ENCODE measurements around the gene COCH.

COCH gene

GRCh38 chr14:30868736-30869135 is 5.6 kb upstream of the COCH start:
- H3K27me3 Mint-ChIP-seq, result peaks cover 33% of the 10 kb centered on the region
- peaks cover 7% of the 10 kb centered on the region for H3K4me1 Mint-ChIP-seq
- H3K4me3 Mint-ChIP-seq, result no peak overlapping the region
- H3K36me3 Mint-ChIP-seq, result no peaks in the 10 kb centered on the region
- no peak overlapping the region for H3K27ac Mint-ChIP-seq
- H3K9me3 Mint-ChIP-seq, result no peaks in the 10 kb centered on the region

- Mint-ChIP-seq H3K36me3 (no peaks in the 10 kb centered on the region), H3K4me1 (peaks cover 8% of the 10 kb centered on the region), H3K27me3 (peaks cover 31% of the 10 kb centered on the region), H3K9me3 (no peaks in the 10 kb centered on the region), H3K4me3 (no peak overlapping the region), H3K27ac (no peak overlapping the region)
Measured at GRCh38 chr14:30869551-30870155, 4.7 kb upstream of the COCH start.

- Mint-ChIP-seq H3K36me3 (no peaks in the 10 kb centered on the region), H3K27me3 (peaks cover 42% of the 10 kb centered on the region), H3K27ac (no peak overlapping the region), H3K4me3 (no peak overlapping the region), H3K9me3 (no peaks in the 10 kb centered on the region), H3K4me1 (peaks cover 12% of the 10 kb centered on the region)
Measured at GRCh38 chr14:30872602-30873001, 1.8 kb upstream of the COCH start.

GRCh38 chr14:30873308-30874119 is 845 bp upstream of the COCH start:
- Mint-ChIP-seq H3K36me3 (no peaks in the 10 kb centered on the region), H3K4me1 (peaks cover 12% of the 10 kb centered on the region), H3K9me3 (no peaks in the 10 kb centered on the region), H3K27ac (no peak overlapping the region), H3K27me3 (peaks cover 44% of the 10 kb centered on the region), H3K4me3 (peak overlapping the region; percentile 63)

GRCh38 chr14:30874999-30875787 is 834 bp downstream of the COCH start:
- Mint-ChIP-seq H3K4me3 (peak overlapping the region; percentile 83), H3K27ac (no peak overlapping the region), H3K27me3 (peaks cover 39% of the 10 kb centered on the region), H3K4me1 (peaks cover 12% of the 10 kb centered on the region), H3K36me3 (no peaks in the 10 kb centered on the region), H3K9me3 (no peaks in the 10 kb centered on the region)

DNA sequence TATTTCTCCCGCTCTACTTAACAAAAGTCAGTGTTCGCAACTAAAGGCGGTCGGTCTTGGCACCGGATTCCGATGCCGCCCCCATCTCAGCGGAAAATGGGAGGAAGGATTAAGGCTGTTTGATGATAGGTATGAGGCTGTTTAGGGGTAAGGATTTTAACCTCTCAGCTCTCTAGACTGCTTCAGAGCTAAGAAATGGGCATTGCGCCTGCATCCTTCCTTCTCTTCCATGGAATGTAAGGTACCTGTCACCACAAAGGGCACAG is 1.4 kb downstream of the COCH start:
- H3K9me3 Mint-ChIP-seq, result no peaks in the 10 kb centered on the region
- H3K27me3 Mint-ChIP-seq, result peaks cover 37% of the 10 kb centered on the region
- no peaks in the 10 kb centered on the region for H3K36me3 Mint-ChIP-seq
- H3K4me3 Mint-ChIP-seq, result peak overlapping the region; percentile 83
- peaks cover 12% of the 10 kb centered on the region for H3K4me1 Mint-ChIP-seq
- no peak overlapping the region for H3K27ac Mint-ChIP-seq

DNA sequence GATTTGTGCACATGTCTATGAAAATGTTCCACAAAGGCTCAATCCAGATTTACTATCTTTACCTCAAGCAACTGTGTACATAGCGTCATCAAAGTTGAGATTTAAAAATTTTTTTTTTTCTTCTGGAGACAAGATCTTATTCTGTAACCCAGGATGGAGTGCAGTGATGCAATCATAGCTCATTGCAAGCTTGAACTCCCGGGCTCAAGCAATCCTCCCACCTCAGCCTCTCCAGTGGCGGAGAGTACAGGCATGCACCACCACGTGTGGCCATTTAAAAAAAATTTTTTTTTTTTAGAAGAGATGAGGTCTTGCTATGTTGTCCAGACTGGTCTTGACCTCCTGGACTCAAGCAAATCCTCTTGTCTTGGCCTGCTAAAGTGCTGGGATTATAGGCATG is 2.3 kb downstream of the COCH start:
- no peak overlapping the region for H3K4me3 Mint-ChIP-seq
- H3K27me3 Mint-ChIP-seq, result peaks cover 31% of the 10 kb centered on the region
- no peak overlapping the region for H3K27ac Mint-ChIP-seq
- H3K9me3 Mint-ChIP-seq, result no peaks in the 10 kb centered on the region
- peaks cover 12% of the 10 kb centered on the region for H3K4me1 Mint-ChIP-seq
- no peaks in the 10 kb centered on the region for H3K36me3 Mint-ChIP-seq

GRCh38 chr14:30882431-30882830 is 8.1 kb downstream of the COCH start:
- Mint-ChIP-seq H3K36me3 (no peaks in the 10 kb centered on the region), H3K27ac (no peak overlapping the region), H3K27me3 (peaks cover 5% of the 10 kb centered on the region), H3K9me3 (no peaks in the 10 kb centered on the region), H3K4me1 (peaks cover under 1% of the 10 kb centered on the region), H3K4me3 (no peak overlapping the region)

- Mint-ChIP-seq H3K4me3 (no peak overlapping the region), H3K9me3 (no peaks in the 10 kb centered on the region), H3K4me1 (peaks cover 4% of the 10 kb centered on the region), H3K27me3 (peaks cover 1% of the 10 kb centered on the region), H3K27ac (no peak overlapping the region), H3K36me3 (no peaks in the 10 kb centered on the region)
Measured at GRCh38 chr14:30883508-30884294, 9.3 kb downstream of the COCH start.

DNA sequence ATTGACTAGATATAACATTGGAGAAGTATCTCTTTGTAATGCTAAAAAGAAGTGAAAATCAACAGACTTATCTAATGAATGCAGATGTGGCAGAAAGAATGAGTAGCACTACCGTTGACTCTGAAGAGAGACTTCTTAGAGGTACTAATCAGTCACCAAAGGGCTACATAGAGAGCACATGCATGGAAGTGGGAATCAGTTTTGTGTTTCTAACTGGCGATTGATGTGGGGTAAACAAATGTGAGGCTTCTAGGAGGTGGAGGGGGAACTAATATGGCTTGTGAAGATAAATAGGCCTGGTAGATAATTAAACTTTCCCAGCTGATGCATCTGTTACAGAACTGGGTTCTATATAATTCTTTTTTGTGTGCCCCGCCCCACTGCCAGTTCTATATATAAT is 10.5 kb downstream of the COCH start:
- Mint-ChIP-seq H3K27ac (peak overlapping the region; percentile 81), H3K4me1 (peaks cover 4% of the 10 kb centered on the region), H3K36me3 (no peaks in the 10 kb centered on the region), H3K27me3 (peaks cover under 1% of the 10 kb centered on the region), H3K9me3 (no peaks in the 10 kb centered on the region), H3K4me3 (no peak overlapping the region)

- peaks cover 4% of the 10 kb centered on the region for H3K4me1 Mint-ChIP-seq
- H3K27me3 Mint-ChIP-seq, result no peaks in the 10 kb centered on the region
Measured at GRCh38 chr14:30885840-30886740, 11.7 kb downstream of the COCH start.

DNA sequence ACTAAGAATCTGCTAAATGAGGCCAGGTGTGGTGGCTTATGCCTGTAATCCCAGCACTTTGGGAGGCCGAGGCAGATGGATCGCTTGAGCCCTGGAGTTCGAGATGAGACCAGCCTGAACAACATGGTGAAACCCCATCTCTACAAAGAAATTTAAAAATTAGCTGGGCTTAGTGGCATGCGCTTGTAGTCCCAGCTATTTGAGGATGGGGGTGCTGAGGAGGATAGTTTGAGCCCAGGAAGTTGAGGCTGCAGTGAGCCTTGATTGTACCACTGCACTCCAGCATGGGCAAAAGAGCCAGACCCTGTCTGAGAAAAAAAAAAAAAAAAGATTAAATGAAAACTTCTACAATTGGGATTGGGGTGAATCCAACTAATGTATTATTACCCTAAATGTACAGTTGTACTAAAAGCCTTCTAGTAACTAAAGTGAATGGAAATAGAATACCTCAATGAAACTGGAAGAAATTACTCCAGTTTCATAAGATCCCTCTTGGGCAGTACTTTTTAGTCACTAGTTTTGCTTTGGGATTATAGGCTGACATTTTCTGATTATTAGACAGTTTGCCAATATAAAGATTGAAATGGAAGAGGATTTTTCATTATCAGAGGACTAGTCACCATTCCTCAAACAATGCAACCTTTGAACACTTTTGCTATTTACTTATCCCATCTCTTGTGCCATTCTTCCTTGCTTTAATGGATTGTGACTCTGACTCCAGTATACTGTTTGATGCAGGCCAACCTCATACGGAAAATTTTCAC is 14.3 kb downstream of the COCH start:
- no peaks in the 10 kb centered on the region for H3K9me3 Mint-ChIP-seq
- no peak overlapping the region for H3K4me3 Mint-ChIP-seq
- H3K4me1 Mint-ChIP-seq, result peaks cover 4% of the 10 kb centered on the region
- no peaks in the 10 kb centered on the region for H3K27me3 Mint-ChIP-seq
- H3K27ac Mint-ChIP-seq, result no peak overlapping the region
- H3K36me3 Mint-ChIP-seq, result no peaks in the 10 kb centered on the region

More at GRCh38 chr14:30885840-30886740, 11.7 kb downstream of the COCH start:
- no peaks in the 10 kb centered on the region for H3K36me3 Mint-ChIP-seq
- no peak overlapping the region for H3K4me3 Mint-ChIP-seq
- no peak overlapping the region for H3K27ac Mint-ChIP-seq
- no peaks in the 10 kb centered on the region for H3K9me3 Mint-ChIP-seq

- Mint-ChIP-seq H3K36me3 (no peaks in the 10 kb centered on the region), H3K27me3 (no peaks in the 10 kb centered on the region), H3K27ac (peak overlapping the region; percentile 4), H3K4me1 (peaks cover 4% of the 10 kb centered on the region), H3K9me3 (no peaks in the 10 kb centered on the region), H3K4me3 (no peak overlapping the region)
Measured at GRCh38 chr14:30889244-30889594, 14.9 kb downstream of the COCH start.

DNA sequence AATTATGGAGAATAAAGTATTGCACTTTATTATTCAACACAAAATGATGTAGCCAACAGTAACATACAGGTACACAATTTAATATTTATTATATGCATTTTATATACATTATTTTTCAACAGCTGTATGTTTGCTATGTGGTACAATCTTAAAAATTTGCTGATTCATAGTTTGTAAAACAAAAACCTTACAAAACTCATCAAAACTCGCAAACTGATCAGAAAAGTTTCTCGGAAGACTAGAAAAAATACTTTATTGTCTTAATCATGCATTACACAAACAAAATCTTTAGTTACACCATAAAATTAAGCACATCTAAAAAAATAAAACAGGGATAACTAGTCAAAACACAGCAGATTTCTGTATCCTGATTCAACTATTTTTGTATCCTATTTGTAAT is 19.5 kb downstream of the COCH start:
- Mint-ChIP-seq H3K36me3 (peaks cover 12% of the 10 kb centered on the region), H3K4me3 (no peak overlapping the region), H3K9me3 (no peaks in the 10 kb centered on the region), H3K27me3 (no peaks in the 10 kb centered on the region), H3K27ac (no peak overlapping the region), H3K4me1 (no peaks in the 10 kb centered on the region)
